GM21367 (cell line): ENCODE measurements around the gene AARS2.
"Not testable (repeated sequence)": the region's sequence is repeated elsewhere in the genome, so short reads cannot be mapped to it uniquely, and the experiment has no call there.

ENCODE experiments used
- ATAC-seq: cut with Tn5 transposase; IDR thresholded peaks from one replicate; pipeline ENCODE4 v1.9.1; 2021; ENCODE audit not compliant: unreplicated experiment

The AARS2 gene

DNA sequence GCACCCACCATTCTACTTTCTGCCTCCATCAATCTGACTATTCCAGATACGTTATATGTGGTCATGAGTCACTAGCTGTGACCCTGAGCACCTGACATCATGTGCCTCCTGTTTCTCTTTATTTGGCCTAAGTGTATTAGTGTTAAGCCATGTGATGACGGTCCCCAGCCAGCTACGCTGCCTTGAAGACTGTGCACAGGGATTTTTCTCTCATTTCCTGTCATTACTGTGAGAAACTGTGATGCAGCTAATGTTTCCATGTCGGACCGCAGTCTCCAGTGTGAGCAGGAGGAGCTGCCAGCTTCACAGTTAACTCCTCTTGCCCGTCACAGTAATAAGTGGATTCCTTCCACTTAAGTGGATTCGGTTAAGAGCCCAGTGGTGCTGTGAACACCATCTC is 19.4 kb upstream of the AARS2 start:
- no peak for ATAC-seq

- ATAC-seq, result no peak
Measured at GRCh38 chr6:44329858-44330257, 16.7 kb upstream of the AARS2 start.

GRCh38 chr6:44328203-44328602 is 15.1 kb upstream of the AARS2 start:
- ATAC-seq, result not testable (repeated sequence)

GRCh38 chr6:44327760-44328159 is 14.6 kb upstream of the AARS2 start:
- ATAC-seq, result no peak

GRCh38 chr6:44327096-44327495 is 13.9 kb upstream of the AARS2 start:
- ATAC-seq, result no peak

DNA sequence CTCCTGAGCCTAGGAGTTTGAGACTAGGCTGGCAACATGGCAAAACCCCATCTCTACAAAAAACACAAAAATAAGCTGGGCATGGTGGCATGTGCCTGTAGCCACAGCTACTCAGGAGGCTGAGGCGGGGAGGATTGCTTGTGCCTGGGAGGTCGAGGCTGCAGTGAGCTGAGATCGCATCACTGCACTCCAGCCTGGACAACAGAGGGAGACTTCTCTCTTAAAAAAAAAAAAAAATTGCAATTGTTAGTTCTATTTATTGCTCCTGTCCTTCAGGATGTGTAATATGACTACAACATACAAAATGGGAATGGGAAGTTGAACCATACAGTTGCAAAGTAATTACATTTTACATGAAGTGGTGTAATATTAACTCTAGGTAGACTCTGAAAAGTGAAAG is 8.1 kb upstream of the AARS2 start:
- ATAC-seq, result no peak

GRCh38 chr6:44317136-44317631 is 4.0 kb upstream of the AARS2 start:
- ATAC-seq, result not testable (repeated sequence)

GRCh38 chr6:44316481-44316880 is 3.3 kb upstream of the AARS2 start:
- ATAC-seq, result no peak

GRCh38 chr6:44315951-44316350 is 2.8 kb upstream of the AARS2 start:
- no peak for ATAC-seq

- no peak for ATAC-seq
Measured at GRCh38 chr6:44315516-44315915, 2.4 kb upstream of the AARS2 start.

DNA sequence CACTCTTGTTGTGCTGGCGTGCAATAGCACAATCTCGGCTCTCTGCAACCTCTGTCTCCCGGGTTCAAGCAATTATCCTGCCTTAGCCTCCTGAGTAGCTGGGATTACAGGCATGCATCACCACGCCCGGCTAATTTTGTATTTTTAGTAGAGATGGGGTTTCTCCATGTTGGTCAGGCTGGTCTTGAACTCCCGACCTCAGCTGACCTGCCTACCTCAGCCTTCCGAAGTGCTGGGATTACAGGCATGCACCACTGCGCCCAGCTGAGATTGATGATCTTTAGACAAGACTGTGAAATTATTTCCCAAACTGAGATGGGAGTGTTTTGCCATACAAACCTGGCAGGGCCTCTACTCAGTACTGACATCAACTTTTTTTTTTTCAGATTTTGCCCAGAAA is 1.5 kb upstream of the AARS2 start:
- ATAC-seq, result not testable (repeated sequence)

- no peak for ATAC-seq
Measured at GRCh38 chr6:44311767-44312166, 1.4 kb downstream of the AARS2 start.

GRCh38 chr6:44311304-44311703 is 1.8 kb downstream of the AARS2 start:
- ATAC-seq, result no peak

DNA sequence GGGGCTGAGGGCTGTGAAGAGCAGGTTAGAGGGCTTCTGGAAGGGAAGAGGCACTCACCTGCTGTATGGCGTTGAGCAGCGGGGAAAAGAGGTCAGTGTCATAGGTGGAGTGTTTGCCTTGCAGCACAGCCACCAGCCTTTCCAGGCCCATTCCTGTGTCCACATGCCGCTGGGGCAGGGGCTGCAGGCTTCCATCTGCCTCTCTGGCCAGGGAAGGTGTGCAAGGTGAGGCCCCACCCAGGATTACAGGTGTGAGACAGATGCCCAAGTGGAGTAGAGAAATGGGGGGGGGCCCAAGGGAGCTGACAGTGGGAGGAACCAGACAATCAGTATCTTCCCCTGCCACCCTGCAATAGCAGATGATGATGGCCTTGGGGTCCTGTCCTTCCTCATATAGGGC is 2.9 kb downstream of the AARS2 start:
- ATAC-seq, result no peak

GRCh38 chr6:44309631-44310030 is 3.5 kb downstream of the AARS2 start:
- ATAC-seq, result no peak

DNA sequence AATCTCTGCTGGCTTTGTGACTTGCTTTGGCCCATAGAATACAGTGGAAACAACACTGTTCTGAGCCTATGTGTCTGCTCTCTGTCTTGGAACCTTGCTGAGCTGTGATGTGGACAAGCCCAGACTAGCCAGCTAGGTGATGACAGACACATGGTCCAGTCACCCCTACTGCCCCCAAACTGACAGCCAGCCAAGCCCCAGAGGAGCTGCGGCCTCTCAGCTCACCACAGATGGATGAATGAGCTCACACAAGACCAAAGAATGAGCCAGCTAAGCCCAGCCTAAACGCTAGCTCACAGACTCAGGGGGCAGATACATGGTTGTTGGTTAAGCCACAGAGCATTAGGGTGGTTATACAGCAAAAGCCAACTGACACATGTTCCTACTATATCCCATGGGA is 4.1 kb downstream of the AARS2 start:
- ATAC-seq, result no peak

DNA sequence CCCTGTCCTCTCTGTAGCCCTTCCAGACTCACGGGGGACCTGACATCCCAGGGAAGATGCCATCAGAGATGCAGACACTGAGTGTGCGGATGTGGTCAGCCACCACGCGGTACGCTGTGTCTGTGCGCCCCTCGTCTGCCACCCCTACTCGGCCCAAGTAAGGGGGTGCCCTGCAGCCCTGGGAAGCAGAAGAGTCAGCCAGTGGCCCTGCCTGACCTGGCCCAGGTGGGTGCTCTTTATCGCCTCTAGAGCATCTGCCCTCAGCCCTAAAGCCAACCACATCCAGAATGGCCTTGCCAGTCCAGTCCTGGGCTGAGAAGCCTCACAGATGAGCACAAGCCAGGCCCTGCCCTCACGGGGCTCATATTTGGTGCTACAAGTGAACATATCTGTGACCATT is 5.9 kb downstream of the AARS2 start:
- ATAC-seq, result no peak

DNA sequence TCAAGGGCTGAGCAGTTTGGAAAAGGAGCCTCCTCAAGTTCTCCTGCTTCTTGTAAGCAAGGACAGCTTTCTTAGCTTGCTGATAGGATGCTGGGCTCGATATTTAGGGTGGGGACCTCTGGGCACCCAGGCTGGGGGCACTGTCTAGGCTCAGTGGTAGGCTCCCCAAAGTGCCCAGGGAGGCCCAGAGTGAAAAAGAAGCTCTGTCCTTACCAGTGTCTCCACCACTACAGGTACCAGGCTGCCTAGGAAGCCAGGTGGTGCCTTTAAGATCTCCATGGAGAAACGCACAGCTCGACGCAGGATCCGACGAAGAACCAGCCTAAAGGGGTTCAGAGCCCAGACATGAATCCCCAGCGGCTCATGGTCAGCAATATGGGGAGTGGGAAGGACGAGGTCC is 6.4 kb downstream of the AARS2 start:
- ATAC-seq, result no peak

- ATAC-seq, result no peak
Measured at GRCh38 chr6:44305200-44305725, 7.9 kb downstream of the AARS2 start.

- ATAC-seq, result no peak
Measured at GRCh38 chr6:44304282-44305199, 8.6 kb downstream of the AARS2 start.

GRCh38 chr6:44303842-44304241 is 9.3 kb downstream of the AARS2 start:
- ATAC-seq, result no peak

DNA sequence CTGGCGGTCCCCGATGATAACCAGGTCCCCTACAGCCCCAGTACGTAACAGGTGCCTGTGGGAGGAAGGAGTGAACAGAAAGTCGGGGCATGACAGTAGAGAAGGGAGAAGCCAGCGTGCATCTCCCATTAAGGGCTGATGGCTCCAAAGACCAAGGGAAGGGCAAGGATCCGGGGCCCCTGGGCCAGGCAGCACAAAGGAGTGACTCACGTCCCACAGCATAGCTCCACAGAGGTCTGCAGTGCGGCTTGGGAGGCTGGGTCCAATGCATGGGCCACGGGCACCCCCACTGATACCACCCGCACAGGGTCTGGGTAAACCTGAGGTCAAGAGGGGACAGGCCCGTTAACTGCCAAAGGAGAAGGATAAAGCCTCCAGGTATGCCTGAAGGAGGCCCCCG is 10.3 kb downstream of the AARS2 start:
- ATAC-seq, result no peak
